ENCODE measurements around the gene ESX1.
A peak's percentile ranks its signal among the peaks of the same experiment; 100 is the strongest.
"Not testable (repeated sequence)": the region's sequence is repeated elsewhere in the genome, so short reads cannot be mapped to it uniquely, and the experiment has no call there.

Gene ESX1

DNA sequence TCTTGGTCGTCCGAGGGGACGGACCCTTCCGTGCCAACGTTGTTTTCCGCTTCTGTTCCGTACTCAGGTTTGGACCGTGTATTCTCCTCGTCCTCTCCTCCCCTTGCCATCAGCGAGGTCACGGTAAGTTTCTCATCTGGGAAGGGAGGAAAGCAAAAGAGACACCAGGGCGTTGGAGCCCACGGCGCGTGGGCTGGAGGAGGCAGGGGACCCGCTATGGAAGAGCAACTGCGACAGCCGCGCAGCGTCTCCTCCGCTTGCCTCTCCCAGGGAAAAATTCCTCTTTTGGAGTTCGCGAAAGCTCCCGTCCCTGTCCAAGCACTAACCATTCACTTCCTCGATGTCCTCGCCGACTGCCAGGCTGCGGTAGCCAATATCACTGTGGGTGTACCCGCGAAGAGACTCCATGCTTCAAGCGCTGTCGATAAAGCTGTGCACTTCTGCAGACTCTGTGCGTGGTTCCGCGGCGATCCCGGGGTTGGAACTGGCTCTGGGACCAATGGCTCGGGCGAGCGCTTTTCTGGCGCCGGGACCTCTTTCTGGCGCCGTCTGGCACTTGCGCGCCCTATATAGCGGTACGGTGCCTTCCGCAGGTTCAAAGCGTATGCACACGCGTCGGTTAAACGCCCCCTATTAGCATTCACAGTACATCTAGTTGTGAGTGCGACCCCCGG lies at the start of gene ESX1:
ESX1 (minus strand) TSS at position 492 of the 674 bp plus-strand sequence; CDS start at position 408, 84 bp downstream.
- DNase-seq: no peak

DNA sequence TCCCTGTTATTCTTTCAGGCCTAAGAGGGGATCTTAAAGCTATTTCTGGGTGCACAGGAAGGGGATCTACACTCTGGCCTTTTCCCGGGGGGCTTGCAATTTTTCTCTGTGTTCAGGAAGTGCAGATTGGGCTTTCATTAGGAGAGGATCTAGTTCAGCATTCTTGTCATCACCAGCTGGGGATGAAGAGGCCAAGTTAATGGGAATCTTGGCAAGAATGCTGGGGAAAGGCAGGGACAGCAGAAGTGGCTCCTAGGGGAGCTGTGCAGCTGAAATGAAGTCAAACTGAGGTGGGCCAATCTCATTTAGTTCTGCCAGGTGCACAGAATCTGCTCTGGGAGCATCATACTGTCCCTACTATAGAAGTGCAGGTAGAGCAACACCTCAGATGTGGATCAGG lies 40.9 kb upstream of the ESX1 start:
- DNase-seq: no peak

DNA sequence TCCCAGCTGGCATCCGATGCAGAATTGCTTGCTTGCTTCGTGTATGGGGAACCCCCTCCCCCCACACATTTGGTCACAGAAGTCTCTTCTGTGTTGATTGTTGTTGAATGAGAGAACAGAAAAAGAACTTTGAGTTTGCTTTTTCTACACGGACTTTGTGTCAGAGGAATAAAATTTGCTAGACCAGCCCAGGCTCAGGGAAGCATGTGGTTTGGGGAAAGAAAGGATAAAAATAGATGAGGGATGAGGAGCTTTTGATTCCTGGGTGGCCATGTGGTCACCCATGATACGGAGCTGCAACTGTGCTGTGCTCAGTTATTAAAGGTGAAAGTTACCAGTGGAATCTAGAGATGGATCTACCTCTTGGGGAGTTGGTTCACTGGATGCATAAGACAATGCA lies 34.2 kb upstream of the ESX1 start:
- no peak for DNase-seq

DNA sequence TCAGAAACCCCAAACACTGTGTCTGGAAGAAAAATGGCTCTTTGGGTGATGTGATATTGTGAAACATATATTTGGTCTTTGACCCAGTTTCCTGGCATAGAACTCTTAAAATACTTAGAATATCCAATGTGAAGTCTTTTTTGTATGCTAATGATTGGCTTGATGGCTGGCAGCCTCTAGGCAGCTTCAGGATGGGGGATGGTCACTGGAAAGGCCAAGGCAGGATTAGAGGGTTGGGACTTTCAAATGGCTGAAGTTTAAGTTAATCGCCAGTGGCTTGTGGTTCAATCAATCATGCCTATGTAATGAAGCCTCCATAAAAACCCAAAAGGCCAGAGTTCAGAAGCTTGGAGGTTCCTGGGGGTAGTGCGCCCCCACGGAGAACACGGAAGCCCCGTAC lies 33.5 kb upstream of the ESX1 start:
- DNase-seq: no peak

DNA sequence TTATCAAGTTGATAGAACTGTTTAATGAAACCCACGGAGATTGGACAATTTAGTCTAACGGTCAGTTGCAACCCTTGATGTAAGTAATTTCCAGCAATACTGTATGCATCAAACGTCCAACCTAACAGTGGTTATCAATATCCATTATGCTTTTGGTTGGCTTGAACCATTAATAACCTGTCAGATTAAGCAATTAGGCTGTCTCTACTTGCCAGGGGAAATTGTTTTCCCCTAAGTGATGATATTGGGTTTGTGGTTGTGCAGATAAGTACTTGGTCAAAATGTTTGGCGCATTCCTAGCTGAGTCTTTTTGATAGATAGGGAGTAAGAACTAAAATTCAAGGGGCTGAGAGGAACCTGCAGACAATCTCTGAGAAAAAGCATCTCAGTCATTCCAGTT lies 30.5 kb upstream of the ESX1 start:
- DNase-seq: no peak

DNA sequence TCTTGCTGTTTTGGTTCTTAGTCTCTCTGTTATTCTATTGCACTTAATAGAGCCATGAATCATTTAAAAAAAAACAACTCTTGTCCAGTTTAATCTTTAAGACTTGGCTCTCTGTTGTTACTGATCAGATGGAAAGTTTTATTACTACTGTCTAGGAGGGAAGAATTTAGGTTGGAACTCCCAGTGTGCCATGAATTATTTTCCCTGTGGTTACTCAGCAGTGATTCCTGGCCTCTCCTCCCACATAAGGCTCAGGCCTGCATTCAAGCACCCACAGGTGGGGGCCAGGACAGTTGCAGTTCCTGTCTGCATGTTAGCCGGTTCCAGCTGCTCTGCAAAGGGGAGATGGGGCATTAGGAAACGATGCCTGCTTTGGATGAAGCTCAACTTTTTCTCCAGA lies 29.8 kb upstream of the ESX1 start:
- DNase-seq: no peak

DNA sequence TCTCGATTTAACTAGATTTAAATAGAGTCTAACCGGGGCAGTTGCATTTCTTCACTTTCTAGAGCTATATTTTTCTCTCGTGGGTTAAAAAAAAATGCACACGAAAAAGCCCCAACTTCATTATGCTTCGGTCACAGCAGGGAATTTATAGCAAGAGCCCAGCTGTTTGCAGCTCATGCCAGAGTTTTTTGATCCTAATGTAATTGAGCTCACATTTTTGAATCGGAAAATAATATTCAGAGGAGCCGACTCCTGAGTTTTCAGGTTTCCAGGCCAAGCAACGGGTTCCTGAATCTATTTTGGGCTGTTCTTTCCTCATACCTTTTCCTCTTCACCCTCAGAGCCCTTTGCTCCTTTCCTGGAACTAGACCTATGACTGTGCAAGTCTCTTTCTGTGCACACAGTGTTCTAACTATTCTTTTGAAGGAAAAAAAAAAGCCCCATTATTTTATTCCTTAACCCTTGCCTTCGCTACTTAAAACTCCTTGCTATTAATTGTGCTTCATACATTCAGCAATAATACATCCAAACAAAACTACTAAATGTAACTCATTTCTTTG lies 27.5 kb upstream of the ESX1 start:
- DNase-seq: no peak

DNA sequence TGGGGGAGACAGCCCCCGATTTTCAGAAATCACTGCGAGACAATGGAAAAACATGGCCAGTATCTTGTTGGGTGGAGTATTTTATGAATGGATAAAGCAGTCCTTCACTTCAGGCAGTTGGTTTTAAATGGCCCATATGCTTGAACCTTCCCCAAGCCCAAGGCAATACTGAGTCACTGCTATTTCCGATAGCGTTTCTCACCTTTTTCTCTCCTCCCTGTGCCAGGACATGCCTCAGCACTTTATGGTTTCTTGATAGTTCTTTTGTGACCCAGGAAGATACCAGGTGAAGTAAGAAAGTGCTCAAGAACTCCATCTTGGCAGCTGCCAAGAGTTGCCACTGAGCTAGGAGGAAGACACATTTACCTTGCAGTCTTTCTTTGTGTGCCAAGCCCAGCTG lies 26.8 kb upstream of the ESX1 start:
- no peak for DNase-seq

DNA sequence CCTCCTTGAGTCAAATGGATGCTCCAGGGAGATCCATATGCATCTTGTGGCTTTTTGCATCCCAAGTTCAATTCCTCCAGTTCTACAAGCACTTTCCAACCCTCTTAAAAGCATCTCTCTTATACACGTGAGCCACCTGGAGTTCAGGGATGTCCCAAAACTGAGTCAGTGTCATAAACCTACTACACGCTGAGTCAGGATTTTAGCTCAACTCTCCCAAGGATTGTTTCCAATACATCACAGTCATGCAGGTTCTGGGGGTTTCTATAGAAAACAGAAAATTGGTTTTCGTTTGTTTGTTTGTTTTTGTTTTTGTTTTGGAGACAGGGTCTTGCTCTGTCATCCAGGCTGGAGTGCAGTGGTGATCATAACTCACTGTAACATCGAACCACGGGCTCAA lies 25.9 kb upstream of the ESX1 start:
- DNase-seq: no peak

DNA sequence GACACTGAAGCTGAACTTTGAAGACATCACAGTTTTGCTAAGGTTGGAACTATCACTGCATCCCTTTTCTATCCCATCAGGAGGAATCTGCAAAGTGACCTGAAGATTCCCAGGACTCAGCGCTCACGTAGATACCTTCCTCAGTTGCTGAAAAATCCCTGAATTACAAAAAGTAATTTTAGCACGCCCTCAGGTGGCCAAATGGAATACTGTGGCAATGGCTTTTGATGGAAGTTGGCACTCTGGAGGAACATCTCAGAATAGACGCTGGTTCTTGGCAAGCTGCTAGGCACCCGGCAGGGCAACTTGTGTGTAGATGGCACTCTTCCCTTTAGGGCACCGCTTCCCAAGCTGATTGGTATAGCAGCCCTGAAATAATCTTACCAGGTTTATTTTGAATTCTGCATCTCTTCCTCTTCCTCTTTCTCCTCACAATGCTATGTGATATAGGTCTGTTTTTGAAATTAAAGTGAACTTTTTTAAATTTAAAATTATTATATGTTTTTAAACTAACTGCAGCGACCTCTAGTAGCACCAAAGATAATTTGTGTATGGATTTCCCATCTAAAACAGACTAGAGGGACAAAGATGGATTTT lies 16.3 kb upstream of the ESX1 start:
- DNase-seq: peak; percentile 63

DNA sequence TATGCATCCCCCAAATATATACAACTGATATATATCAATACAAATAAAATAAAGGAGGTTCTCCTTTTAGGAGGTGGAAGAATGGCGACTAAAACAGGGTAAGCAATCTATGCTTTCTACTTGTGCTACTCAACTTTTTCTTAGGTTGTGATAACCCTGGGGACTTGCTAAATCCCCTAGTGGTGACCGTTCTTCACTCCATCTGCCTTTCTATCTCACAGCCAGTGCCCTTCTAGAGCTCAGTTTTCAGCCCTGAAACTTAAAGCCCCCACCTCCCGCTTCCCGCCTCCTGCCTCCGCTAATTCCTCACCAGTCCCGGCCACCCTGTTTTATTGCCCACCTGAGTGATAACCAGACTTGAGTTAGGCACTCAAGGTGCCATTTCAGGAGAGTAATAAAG lies 15.5 kb upstream of the ESX1 start:
- no peak for DNase-seq

DNA sequence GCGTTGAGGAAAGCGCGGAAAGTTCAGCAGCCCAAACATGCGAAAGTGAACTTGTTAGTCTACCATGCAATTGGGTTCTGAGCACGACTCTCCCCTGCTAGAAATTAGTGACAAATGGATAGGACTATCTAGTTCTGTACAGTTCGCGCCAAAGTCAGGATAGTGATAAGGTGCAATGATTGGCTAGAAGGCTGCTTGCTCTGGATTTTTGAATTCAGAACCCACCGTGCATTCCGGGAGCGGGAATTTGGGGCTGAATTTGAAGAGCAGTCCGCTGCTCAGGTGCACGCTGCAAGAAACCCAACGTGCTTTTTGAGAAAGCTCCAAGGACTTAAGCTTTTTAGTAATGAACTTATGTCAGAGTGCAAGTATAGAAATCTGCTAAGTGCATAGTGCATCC lies 732 bp upstream of the ESX1 start:
- DNase-seq: no peak

DNA sequence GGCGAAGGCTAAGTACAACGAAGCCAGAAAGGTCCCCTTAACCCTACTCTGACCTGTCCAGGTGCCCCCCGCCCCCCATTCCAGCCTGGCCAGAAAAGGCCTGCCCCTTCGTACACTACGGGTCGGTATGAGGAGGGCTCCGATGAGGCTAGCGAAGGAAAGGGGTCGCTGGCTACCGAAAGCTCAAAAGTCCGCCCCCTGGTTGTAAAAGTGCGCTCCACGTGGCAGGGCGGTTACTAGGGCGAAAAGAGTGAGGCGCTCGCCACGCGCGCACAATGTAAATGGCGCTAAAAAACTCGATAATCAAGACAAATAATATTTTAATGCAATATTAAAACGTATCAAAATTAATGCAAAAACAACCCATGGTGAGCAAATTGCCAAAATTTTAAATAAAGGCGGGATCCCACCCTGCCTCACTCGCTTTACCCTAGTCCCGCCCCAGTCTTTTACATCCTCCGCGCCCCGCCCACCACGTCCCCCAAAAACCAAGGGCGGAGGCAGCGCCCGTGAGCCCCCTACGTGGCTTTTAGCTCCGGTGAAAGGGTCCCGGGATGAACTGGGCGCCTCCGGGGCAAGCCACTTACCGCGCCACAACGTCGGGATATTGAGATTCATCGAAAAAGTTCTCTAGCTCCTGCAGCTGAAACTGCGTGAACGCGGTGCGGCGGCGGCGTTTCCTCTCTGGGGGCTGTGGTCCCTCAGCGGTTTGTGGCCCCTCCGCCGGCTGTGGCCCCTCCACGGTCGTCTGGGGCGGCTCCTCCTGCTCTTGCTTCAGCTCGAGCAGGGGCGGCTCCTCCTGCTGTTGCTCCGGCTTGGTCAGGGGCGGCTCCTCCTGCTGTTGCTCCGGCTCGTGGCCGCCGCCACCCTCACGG lies 929 bp downstream of the ESX1 start:
- DNase-seq: peak; percentile 54

DNA sequence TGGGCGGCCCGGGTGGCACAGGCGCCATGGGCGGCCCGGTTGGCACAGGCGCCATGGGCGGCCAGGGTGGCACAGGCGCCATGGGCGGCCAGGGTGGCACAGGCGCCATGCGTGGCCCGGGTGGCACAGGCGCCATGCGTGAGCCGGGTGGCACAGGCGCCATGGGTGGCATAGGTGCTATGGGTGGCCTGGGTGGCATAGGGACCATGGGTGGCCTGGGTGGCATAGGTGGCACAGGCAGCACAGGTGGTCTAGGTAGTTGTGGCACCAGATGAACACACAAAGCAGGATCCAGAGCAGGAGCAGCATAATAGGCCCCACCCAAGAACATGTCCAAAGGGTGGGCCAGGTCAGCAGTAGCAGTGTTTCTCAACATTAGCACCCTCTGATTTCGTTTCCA lies 4.3 kb downstream of the ESX1 start:
- no peak for DNase-seq

DNA sequence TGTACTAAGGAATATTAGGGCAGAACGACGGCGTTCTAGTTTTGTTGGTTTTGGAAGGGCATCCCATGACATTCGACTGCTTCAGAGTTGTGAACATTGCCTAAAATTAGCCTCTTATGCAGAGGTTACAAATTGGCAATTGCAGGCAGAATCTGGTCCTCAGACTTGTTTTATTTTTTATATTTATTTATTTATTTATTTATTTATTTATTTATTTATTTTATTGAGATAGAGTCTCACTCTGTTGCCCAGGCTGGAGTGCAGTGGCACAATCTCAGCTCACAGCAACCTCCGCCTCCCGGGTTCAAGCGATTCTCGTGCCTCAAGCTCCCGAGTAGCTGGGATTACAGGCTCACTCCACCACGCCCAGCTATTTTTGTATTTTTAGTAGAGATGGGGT lies 24.7 kb downstream of the ESX1 start:
- not testable (repeated sequence) for DNase-seq

DNA sequence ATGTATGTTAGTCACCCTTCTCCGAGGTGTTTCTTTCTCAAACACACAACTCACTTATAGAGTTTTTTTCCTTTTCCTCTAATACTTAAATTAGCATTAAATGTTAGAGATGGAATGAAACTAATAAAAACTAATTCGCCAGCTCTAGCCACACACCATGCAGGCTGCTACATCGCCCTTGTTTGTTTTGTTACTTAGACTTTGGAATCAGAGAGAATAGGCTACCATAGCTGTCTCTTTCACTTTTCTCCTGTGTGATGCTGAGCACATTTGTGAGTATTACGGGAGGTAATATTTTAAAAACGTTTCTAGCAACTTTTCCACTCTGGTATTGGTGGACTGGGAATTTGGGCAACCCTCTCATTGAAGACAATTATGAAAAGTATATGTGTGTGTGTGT lies 43.5 kb downstream of the ESX1 start:
- DNase-seq: no peak

DNA sequence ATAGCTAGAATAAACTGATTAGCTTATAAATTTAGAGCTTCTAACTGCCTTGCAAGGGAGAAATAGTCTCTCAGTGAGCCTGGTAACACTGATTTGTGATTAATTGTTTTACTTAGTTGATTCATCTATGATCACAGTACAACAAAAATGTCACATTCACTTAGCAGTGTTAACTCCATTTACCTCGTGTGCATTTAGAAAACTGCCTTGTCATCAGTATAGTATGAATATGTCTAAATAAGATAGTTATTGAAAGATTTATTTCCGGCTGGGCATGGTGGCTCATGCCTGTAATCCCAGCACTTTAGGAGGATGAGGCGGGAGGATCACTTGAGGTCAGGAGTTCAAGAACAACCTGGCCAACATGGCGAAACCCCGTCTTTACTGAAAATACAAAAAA lies 49.2 kb downstream of the ESX1 start:
- DNase-seq: no peak

Data from islet precursor cell (in vitro differentiated cells).